Retinal pigment epithelial cell (primary cell): ENCODE data around the gene NRGN.

Experiments
- DNase-seq: peaks from one replicate; pipeline ENCODE4 v3.0.0-alpha.2; 2010; ENCODE audit warnings: low read depth
- H3K4me3 ChIP-seq: 2 replicates; pipeline ENCODE4 v1.5.1; 2011; ENCODE audit warnings: mild to moderate bottlenecking, low read length, control low read depth, moderate library complexity
- TF ChIP-seq, protein P1 (sequence below): conservative IDR thresholded peaks from 2 replicates; pipeline ENCODE4 v1.5.1; 2011; ENCODE audit warnings: low read depth, low read length, control low read depth, inconsistent platforms

The NRGN gene

GRCh38 chr11:124738713-124739478 lies 846 bp upstream of the NRGN start:
- no peak for DNase-seq
- TF ChIP-seq, protein P1, sequence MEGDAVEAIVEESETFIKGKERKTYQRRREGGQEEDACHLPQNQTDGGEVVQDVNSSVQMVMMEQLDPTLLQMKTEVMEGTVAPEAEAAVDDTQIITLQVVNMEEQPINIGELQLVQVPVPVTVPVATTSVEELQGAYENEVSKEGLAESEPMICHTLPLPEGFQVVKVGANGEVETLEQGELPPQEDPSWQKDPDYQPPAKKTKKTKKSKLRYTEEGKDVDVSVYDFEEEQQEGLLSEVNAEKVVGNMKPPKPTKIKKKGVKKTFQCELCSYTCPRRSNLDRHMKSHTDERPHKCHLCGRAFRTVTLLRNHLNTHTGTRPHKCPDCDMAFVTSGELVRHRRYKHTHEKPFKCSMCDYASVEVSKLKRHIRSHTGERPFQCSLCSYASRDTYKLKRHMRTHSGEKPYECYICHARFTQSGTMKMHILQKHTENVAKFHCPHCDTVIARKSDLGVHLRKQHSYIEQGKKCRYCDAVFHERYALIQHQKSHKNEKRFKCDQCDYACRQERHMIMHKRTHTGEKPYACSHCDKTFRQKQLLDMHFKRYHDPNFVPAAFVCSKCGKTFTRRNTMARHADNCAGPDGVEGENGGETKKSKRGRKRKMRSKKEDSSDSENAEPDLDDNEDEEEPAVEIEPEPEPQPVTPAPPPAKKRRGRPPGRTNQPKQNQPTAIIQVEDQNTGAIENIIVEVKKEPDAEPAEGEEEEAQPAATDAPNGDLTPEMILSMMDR = no peak
- peak overlapping the region; percentile 53 for H3K4me3 ChIP-seq

GRCh38 chr11:124740277-124740882 lies 638 bp downstream of the NRGN start:
- H3K4me3 ChIP-seq = peak overlapping the region; percentile 53
- DNase-seq = no peak
- TF ChIP-seq, protein P1 = peak; percentile 45

GRCh38 chr11:124742555-124742954 lies 2.8 kb downstream of the NRGN start:
- no peak for DNase-seq
- H3K4me3 ChIP-seq = no peak overlapping the region
- TF ChIP-seq, protein P1 = no peak

GRCh38 chr11:124743050-124743449 lies 3.3 kb downstream of the NRGN start:
- DNase-seq = no peak
- H3K4me3 ChIP-seq = no peak overlapping the region
- TF ChIP-seq, protein P1 = no peak

DNA sequence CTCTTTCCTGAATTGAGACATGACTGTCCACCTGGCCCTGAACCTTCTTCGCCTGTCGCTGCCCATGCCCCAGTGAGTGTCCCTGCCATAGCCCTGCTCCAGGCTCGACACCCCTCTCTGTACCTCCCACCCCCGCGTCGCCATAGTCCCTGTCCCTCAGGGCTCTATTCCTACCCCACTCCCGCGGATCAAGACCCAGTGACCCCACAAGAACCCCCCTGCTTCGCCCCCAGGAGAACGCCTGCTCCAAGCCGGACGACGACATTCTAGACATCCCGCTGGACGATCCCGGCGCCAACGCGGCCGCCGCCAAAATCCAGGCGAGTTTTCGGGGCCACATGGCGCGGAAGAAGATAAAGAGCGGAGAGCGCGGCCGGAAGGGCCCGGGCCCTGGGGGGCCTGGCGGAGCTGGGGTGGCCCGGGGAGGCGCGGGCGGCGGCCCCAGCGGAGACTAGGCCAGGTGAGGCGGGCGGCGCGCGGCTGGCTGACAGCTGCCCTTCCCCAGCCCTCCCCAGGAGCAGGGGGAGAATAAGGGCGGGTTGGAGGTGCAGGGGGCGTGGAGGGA lies 5.6 kb downstream of the NRGN start:
- DNase-seq = no peak
- peak overlapping the region; percentile 67 for H3K4me3 ChIP-seq
- TF ChIP-seq, protein P1 = no peak

DNA sequence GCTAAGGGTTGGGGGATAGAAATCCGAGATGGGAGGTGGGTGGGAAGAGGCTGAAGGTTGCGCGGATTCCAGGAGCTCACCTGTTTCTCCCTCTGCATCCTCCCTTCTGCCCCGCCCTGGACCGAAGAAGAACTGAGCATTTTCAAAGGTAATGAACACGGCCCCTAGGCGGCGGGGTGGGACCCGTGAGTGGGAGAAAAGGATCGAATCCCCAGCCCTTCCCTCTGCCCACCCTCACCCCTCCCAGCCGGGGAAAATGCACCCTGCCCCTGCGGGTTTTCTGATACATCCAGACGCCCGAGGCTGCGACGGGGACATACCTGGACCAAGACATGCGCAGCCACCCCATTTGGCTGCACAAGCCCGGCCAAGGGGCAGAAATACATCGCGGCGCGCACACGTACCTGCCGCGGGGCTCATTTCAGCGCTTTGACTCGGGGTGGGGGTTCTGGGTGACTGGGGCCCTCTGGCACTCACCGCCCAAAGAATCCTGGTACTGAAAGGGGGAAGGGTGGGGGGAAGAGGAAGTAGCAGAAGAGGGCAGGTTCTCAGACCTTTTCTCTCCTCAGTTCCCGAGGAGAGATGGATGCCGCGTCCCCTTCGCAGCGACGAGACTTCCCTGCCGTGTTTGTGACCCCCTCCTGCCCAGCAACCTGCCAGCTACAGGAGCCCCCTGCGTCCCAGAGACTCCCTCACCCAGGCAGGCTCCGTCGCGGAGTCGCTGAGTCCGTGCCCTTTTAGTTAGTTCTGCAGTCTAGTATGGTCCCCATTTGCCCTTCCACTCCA lies 6.3 kb downstream of the NRGN start:
- TF ChIP-seq, protein P1 = peak; percentile 42
- DNase-seq = no peak
- H3K4me3 ChIP-seq = peak overlapping the region; percentile 67
